ENCODE data around the gene AVPR2. TPM values are rescaled to one million over a fixed set of nuclear protein-coding genes. Genes with fewer than 3 reads are reported as not detected.

The AVPR2 gene
- total and polyA plus RNA-seq, 4 donors = 0.05 TPM; not detected in 3

- Histone ChIP-seq H3K4me1 (ENCODE audit: control insufficient read depth in 4 of 4, insufficient read depth in 4 of 4, low read length in 3 of 4) (no peaks in the 10 kb centered on the region), H3K9ac (ENCODE audit: low read depth in 1 of 2, low read length in 2 of 2) (no peak overlapping the region), H3K36me3 (ENCODE audit: control insufficient read depth in 4 of 4, insufficient read depth in 3 of 4, low read depth in 1 of 4, low read length in 3 of 4) (no peaks in the 10 kb centered on the region), H3K9me3 (ENCODE audit: control insufficient read depth in 4 of 4, low read length in 3 of 4) (no peaks in the 10 kb centered on the region), H3K27ac (ENCODE audit: low read depth in 1 of 2, low read length in 2 of 2) (no peak overlapping the region), H3K4me3 (ENCODE audit: low read depth in 1 of 3, low read length in 3 of 3) (no peak overlapping the region), H3K27me3 (ENCODE audit: control insufficient read depth in 4 of 4, insufficient read depth in 4 of 4, low read length in 3 of 4) (no peaks in the 10 kb centered on the region)
- TF ChIP-seq RAD21 (IDR thresholded peaks at IDR 0.05) (no peak), FOXA2 (IDR thresholded peaks at IDR 0.05) (no peak), ZBTB33 (IDR thresholded peaks at IDR 0.05) (no peak), EGR1 (IDR thresholded peaks at IDR 0.05; ENCODE audit: low read depth in 2 of 2) (no peak), ATF3 (IDR thresholded peaks at IDR 0.05) (no peak), MAX (IDR thresholded peaks at IDR 0.05) (no peak), REST (IDR thresholded peaks at IDR 0.05) (no peak), RXRA (IDR thresholded peaks at IDR 0.05) (no peak), HNF4A (conservative IDR thresholded peaks at IDR 0.05) (no peak), GABPA (IDR thresholded peaks at IDR 0.05 in 1 of 2, conservative IDR thresholded peaks at IDR 0.05 in 1 of 2) (no peak), FOXA1 (IDR thresholded peaks at IDR 0.05) (no peak), HNF4G (IDR thresholded peaks at IDR 0.05) (no peak), SP1 (IDR thresholded peaks at IDR 0.05) (no peak), YY1 (IDR thresholded peaks at IDR 0.05) (no peak)
- DNase-seq (ENCODE audit: low spot score) = no peak
- 63% methylated on average over 21 of the region's 21 CpGs for WGBS
Observed at GRCh38 chrX:153861733-153862310, 42.7 kb upstream of the AVPR2 start.

- Histone ChIP-seq H3K27ac (ENCODE audit: low read depth in 1 of 2, low read length in 2 of 2) (no peak overlapping the region), H3K9me3 (ENCODE audit: control insufficient read depth in 4 of 4, low read length in 3 of 4) (no peaks in the 10 kb centered on the region), H3K4me3 (ENCODE audit: low read depth in 1 of 3, low read length in 3 of 3) (no peak overlapping the region), H3K27me3 (ENCODE audit: control insufficient read depth in 4 of 4, insufficient read depth in 4 of 4, low read length in 3 of 4) (no peaks in the 10 kb centered on the region), H3K36me3 (ENCODE audit: control insufficient read depth in 4 of 4, insufficient read depth in 3 of 4, low read depth in 1 of 4, low read length in 3 of 4) (no peaks in the 10 kb centered on the region), H3K4me1 (ENCODE audit: control insufficient read depth in 4 of 4, insufficient read depth in 4 of 4, low read length in 3 of 4) (no peaks in the 10 kb centered on the region), H3K9ac (ENCODE audit: low read depth in 1 of 2, low read length in 2 of 2) (no peak overlapping the region)
- no peak for DNase-seq (ENCODE audit: low spot score)
- WGBS = 52% methylated on average over 22 of the region's 22 CpGs
- no peak for TF ChIP-seq GABPA (IDR thresholded peaks at IDR 0.05 in 1 of 2, conservative IDR thresholded peaks at IDR 0.05 in 1 of 2)
- TF ChIP-seq HNF4G (IDR thresholded peaks at IDR 0.05) = no peak
- no peak for TF ChIP-seq FOXA1 (IDR thresholded peaks at IDR 0.05)
- no peak for TF ChIP-seq TAF1 (conservative IDR thresholded peaks at IDR 0.05)
- TF ChIP-seq CTCF (IDR thresholded peaks at IDR 0.05; ENCODE audit: low read depth, low read length, missing input control) = no peak
- no peak for TF ChIP-seq FOXA2 (IDR thresholded peaks at IDR 0.05)
- TF ChIP-seq MAX (IDR thresholded peaks at IDR 0.05) = no peak
- no peak for TF ChIP-seq YY1 (IDR thresholded peaks at IDR 0.05)
- TF ChIP-seq EGR1 (IDR thresholded peaks at IDR 0.05; ENCODE audit: low read depth in 2 of 2) = no peak
- no peak for TF ChIP-seq RXRA (IDR thresholded peaks at IDR 0.05)
- no peak for TF ChIP-seq SP1 (IDR thresholded peaks at IDR 0.05)
- no peak for TF ChIP-seq ATF3 (IDR thresholded peaks at IDR 0.05)
- TF ChIP-seq REST (IDR thresholded peaks at IDR 0.05) = no peak
Observed at GRCh38 chrX:153862369-153863250, 41.9 kb upstream of the AVPR2 start.
